WI38 (cell line): ENCODE measurements around the gene GAS2L2.

ENCODE experiments used
- H3K4me3 ChIP-seq: 2 replicates; pipeline ENCODE4 v1.5.1; 2011; ENCODE audit warnings: low read depth, mild to moderate bottlenecking, control low read depth, low read length
- CTCF ChIP-seq: IDR thresholded peaks from 2 replicates; pipeline ENCODE4 v1.5.1; 2012; ENCODE audit warnings: low read depth, mild to moderate bottlenecking, control low read depth, low read length

GAS2L2 gene

GRCh38 chr17:35773129-35773528 lies 20.1 kb upstream of the GAS2L2 start:
- H3K4me3 ChIP-seq = no peak overlapping the region
- TF ChIP-seq CTCF = no peak

- no peak overlapping the region for H3K4me3 ChIP-seq
- no peak for TF ChIP-seq CTCF
Measured at GRCh38 chr17:35769895-35770486, 17.0 kb upstream of the GAS2L2 start.

GRCh38 chr17:35768797-35769196 lies 15.8 kb upstream of the GAS2L2 start:
- H3K4me3 ChIP-seq = no peak overlapping the region
- TF ChIP-seq CTCF = no peak

GRCh38 chr17:35766903-35767510 lies 14.0 kb upstream of the GAS2L2 start:
- TF ChIP-seq CTCF = peak; percentile 45; the same call in 1 of the 2 replicates
- H3K4me3 ChIP-seq = no peak overlapping the region

GRCh38 chr17:35766489-35766877 lies 13.4 kb upstream of the GAS2L2 start:
- no peak for TF ChIP-seq CTCF
- no peak overlapping the region for H3K4me3 ChIP-seq

- TF ChIP-seq CTCF = no peak
- H3K4me3 ChIP-seq = no peak overlapping the region
Measured at GRCh38 chr17:35765756-35766488, 12.9 kb upstream of the GAS2L2 start.

- no peak for TF ChIP-seq CTCF
- no peak overlapping the region for H3K4me3 ChIP-seq
Measured at GRCh38 chr17:35765086-35765710, 12.2 kb upstream of the GAS2L2 start.
